GM23338 (cell line): ENCODE measurements around the gene GRIK2. TPM values are rescaled to one million over a fixed set of nuclear protein-coding genes. Genes with fewer than 3 reads are reported as not detected.

Source experiments
- ATAC-seq: fragments of 200-7000 bp; cut with Tn5 transposase; 3 replicates; pipeline ENCODE4 v1.9.1; 2020
- DNase-seq: peaks from one replicate; pipeline ENCODE4 v3.0.0-alpha.2; 2015; ENCODE audit warnings: low spot score
- H2AFZ ChIP-seq: fragments of 200-600 bp; sonication (generic); 2 replicates; pipeline ENCODE4 v1.8.0; 2016; ENCODE audit warnings: antibody characterized with exemption, mild to moderate bottlenecking, moderate library complexity
- H3F3A ChIP-seq: fragments of 200-600 bp; sonication (generic); replicated peaks from 2 replicates; pipeline ENCODE4 v1.8.0; 2017; ENCODE audit warnings: antibody characterized with exemption, mixed run types, low read depth
- H3K27ac ChIP-seq: fragments of 200-600 bp; sonication (generic); 2 replicates; pipeline ENCODE4 v1.6.1; 2016; ENCODE audit warnings: low read depth
- H3K27me3 ChIP-seq: fragments of 200-600 bp; sonication (generic); 2 replicates; pipeline ENCODE4 v1.8.0; 2016; ENCODE audit warnings: mild to moderate bottlenecking, mixed run types, moderate library complexity; ENCODE audit not compliant: insufficient read depth
- H3K36me3 ChIP-seq: fragments of 200-600 bp; sonication (generic); 2 replicates; pipeline ENCODE4 v1.8.0; 2016; ENCODE audit warnings: mild to moderate bottlenecking; ENCODE audit not compliant: insufficient read depth
- H3K4me1 ChIP-seq: fragments of 200-600 bp; sonication (generic); 2 replicates; pipeline ENCODE4 v1.8.0; 2016; ENCODE audit warnings: mild to moderate bottlenecking, moderate library complexity; ENCODE audit not compliant: insufficient read depth
- H3K4me2 ChIP-seq: fragments of 200-600 bp; sonication (generic); 2 replicates; pipeline ENCODE4 v1.7.1; 2017; ENCODE audit warnings: mixed run types
- H3K4me3 ChIP-seq: fragments of 200-600 bp; sonication (generic); 2 replicates; pipeline ENCODE4 v1.6.1; 2016; ENCODE audit warnings: mixed run types
- H3K79me2 ChIP-seq: fragments of 200-600 bp; sonication (generic); replicated peaks from 2 replicates; pipeline ENCODE4 v1.8.0; 2017; ENCODE audit warnings: mild to moderate bottlenecking; ENCODE audit not compliant: insufficient read depth
- H3K9me2 ChIP-seq: fragments of 200-600 bp; sonication (generic); 2 replicates; pipeline ENCODE4 v1.8.0; 2017; ENCODE audit not compliant: insufficient read depth
- H4K20me1 ChIP-seq: fragments of 200-600 bp; sonication (generic); replicated peaks from 2 replicates; pipeline ENCODE4 v1.8.0; 2017; ENCODE audit warnings: mild to moderate bottlenecking; ENCODE audit not compliant: insufficient read depth
- H3K27ac Mint-ChIP-seq: 2 replicates; pipeline ENCODE4 v1.8.0; 2020; ENCODE audit warnings: inconsistent platforms, mild to moderate bottlenecking, moderate library complexity, mixed read lengths
- H3K27me3 Mint-ChIP-seq: 3 replicates; pipeline ENCODE4 v1.8.0; 2022; ENCODE audit warnings: low read depth, mild to moderate bottlenecking, moderate library complexity, mixed read lengths, inconsistent platforms; ENCODE audit not compliant: insufficient read depth, poor library complexity
- H3K36me3 Mint-ChIP-seq: 3 replicates; pipeline ENCODE4 v1.8.0; 2021; ENCODE audit warnings: low read depth, mild to moderate bottlenecking, inconsistent platforms, moderate library complexity, mixed read lengths
- H3K4me1 Mint-ChIP-seq: 3 replicates; pipeline ENCODE4 v1.8.0; 2020; ENCODE audit warnings: mild to moderate bottlenecking, inconsistent platforms, mixed read lengths
- H3K4me3 Mint-ChIP-seq: 3 replicates; pipeline ENCODE4 v1.8.0; 2021; ENCODE audit warnings: moderate library complexity, mild to moderate bottlenecking, inconsistent platforms, mixed read lengths
- H3K9me3 Mint-ChIP-seq: 3 replicates; pipeline ENCODE4 v1.8.0; 2020; ENCODE audit warnings: moderate library complexity, mild to moderate bottlenecking, inconsistent platforms, mixed read lengths
- CREB1 ChIP-seq: fragments of 250-450 bp; sonication (Bioruptor Pico); IDR thresholded peaks from 2 replicates; pipeline ENCODE4 v1.5.0; 2020; ENCODE audit warnings: low read depth, mild to moderate bottlenecking, moderate library complexity
- ETS1 ChIP-seq: IDR thresholded peaks from 2 replicates; pipeline ENCODE4 v1.6.1; 2016; ENCODE audit warnings: antibody characterized with exemption
- EZH2phosphoT487 ChIP-seq: fragments of 200-600 bp; sonication (generic); IDR thresholded peaks from one replicate; pipeline ENCODE4 v1.8.1; 2018; ENCODE audit warnings: antibody characterized with exemption; ENCODE audit not compliant: unreplicated experiment
- JUNB ChIP-seq: IDR thresholded peaks from one replicate; pipeline ENCODE4 v1.6.1; 2016; ENCODE audit warnings: antibody characterized with exemption; ENCODE audit not compliant: unreplicated experiment
- NANOG ChIP-seq: IDR thresholded peaks from 2 replicates; pipeline ENCODE4 v1.6.1; 2016; ENCODE audit warnings: antibody characterized with exemption, borderline replicate concordance
- POLR2AphosphoS5 ChIP-seq: IDR thresholded peaks from 2 replicates; pipeline ENCODE4 v1.6.1; 2016; ENCODE audit warnings: antibody characterized with exemption, low read depth
- STAT1 ChIP-seq: IDR thresholded peaks from one replicate; pipeline ENCODE4 v1.6.1; 2016; ENCODE audit warnings: antibody characterized with exemption; ENCODE audit not compliant: unreplicated experiment
- ZNF114 ChIP-seq: fragments of 250-450 bp; sonication (Bioruptor Pico); IDR thresholded peaks from 2 replicates; pipeline ENCODE4 v1.5.0; 2020; ENCODE audit warnings: mild to moderate bottlenecking, moderate library complexity
- ZNF462 ChIP-seq: fragments of 250-450 bp; sonication (Bioruptor Pico); IDR thresholded peaks from 2 replicates; pipeline ENCODE4 v1.5.0; 2020; ENCODE audit warnings: mild to moderate bottlenecking, moderate library complexity
- polyA plus RNA-seq: library from polyadenylated mRNA; unstranded; fragments of >200 nt; fragmentation: Nextera tagmentation; extraction: Ambion mirVana; gene quantifications from 2 replicates; pipeline ENCODE4 v1.2.1, GENCODE V29; 2016
- total RNA-seq: library from RNA; depleted of rRNA; stranded (reverse); fragments of >200 nt; shearing (Covaris generic); gene quantifications from 2 replicates; pipeline ENCODE4 v1.2.3, GENCODE V29; 2014

Gene GRIK2
- total and polyA plus RNA-seq, 2 experiments from 2014 or later: 0.73 to 3.0 TPM

GRCh38 chr6:101534821-101535220 is 141.3 kb downstream of the GRIK2 start (continued):
- TF ChIP-seq ZNF462 (CRISPR knock-in tag): no peak
- TF ChIP-seq POLR2AphosphoS5: no peak
- no peak for TF ChIP-seq STAT1
- no peak for TF ChIP-seq JUNB

GRCh38 chr6:101537753-101538316 is 144.3 kb downstream of the GRIK2 start:
- Histone ChIP-seq H3K4me3 (no peak overlapping the region), H3K4me2 (no peak overlapping the region), H4K20me1 (no peaks in the 10 kb centered on the region), H3K9me2 (no peaks in the 10 kb centered on the region), H3F3A (no peaks in the 10 kb centered on the region), H3K4me1 (no peaks in the 10 kb centered on the region), H3K27ac (no peak overlapping the region), H3K27me3 (no peaks in the 10 kb centered on the region), H3K79me2 (no peaks in the 10 kb centered on the region), H3K36me3 (no peaks in the 10 kb centered on the region), H2AFZ (no peak overlapping the region)
- no peak overlapping the region for H3K27ac Mint-ChIP-seq
- H3K36me3 Mint-ChIP-seq: no peaks in the 10 kb centered on the region
- no peaks in the 10 kb centered on the region for H3K27me3 Mint-ChIP-seq
- peaks cover 14% of the 10 kb centered on the region for H3K4me1 Mint-ChIP-seq
- H3K4me3 Mint-ChIP-seq: no peak overlapping the region
- DNase-seq (no peak), ATAC-seq (no peak)
- no peaks in the 10 kb centered on the region for H3K9me3 Mint-ChIP-seq
- no peak for TF ChIP-seq JUNB
- no peak for TF ChIP-seq NANOG
- TF ChIP-seq EZH2phosphoT487: no peak
- no peak for TF ChIP-seq ZNF114 (CRISPR knock-in tag)
- TF ChIP-seq CREB1 (CRISPR knock-in tag): no peak
- no peak for TF ChIP-seq ETS1
- TF ChIP-seq ZNF462 (CRISPR knock-in tag): no peak
